Measurements from ENCODE around the gene PSMA5.
"Not testable (repeated sequence)": the region's sequence is repeated elsewhere in the genome, so short reads cannot be mapped to it uniquely, and the experiment has no call there.

PSMA5 gene

GRCh38 chr1:109426281-109427170 is at the start of gene PSMA5:
Gene PSMA5, minus strand, starts transcription at chr1:109426448. Its CDS starts 118 bp downstream, at chr1:109426330.
- peak; percentile 98 for DNase-seq (ENCODE audit: low spot score)

DNA sequence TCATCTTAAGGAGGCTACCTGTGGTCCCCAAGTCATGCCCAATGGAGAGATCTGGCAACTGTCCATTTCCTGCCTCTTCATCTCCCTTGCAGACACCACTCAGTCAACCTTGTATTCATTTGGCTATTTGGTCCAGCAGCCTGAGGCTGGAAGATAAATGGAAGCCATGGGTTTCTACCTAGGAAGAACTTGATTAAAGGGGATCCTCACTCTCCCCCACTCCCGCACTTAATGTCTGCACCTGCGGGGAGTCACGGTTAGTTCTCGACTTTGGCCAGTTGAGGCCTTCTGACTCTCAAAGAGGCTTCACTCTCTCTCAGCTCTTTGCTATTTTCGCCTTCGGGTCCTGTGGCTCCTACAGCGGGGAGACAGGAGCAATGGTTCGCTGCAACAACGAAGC is 49.0 kb upstream of the PSMA5 start:
- DNase-seq (ENCODE audit: low spot score): no peak

GRCh38 chr1:109474697-109475096 is 48.4 kb upstream of the PSMA5 start:
- no peak for DNase-seq (ENCODE audit: low spot score)

GRCh38 chr1:109473284-109474057 is 47.2 kb upstream of the PSMA5 start:
- not testable (repeated sequence) for DNase-seq (ENCODE audit: low spot score)

GRCh38 chr1:109472779-109473178 is 46.5 kb upstream of the PSMA5 start:
- DNase-seq (ENCODE audit: low spot score): no peak

- DNase-seq (ENCODE audit: low spot score): no peak
Measured at GRCh38 chr1:109470245-109470644, 44.0 kb upstream of the PSMA5 start.

DNA sequence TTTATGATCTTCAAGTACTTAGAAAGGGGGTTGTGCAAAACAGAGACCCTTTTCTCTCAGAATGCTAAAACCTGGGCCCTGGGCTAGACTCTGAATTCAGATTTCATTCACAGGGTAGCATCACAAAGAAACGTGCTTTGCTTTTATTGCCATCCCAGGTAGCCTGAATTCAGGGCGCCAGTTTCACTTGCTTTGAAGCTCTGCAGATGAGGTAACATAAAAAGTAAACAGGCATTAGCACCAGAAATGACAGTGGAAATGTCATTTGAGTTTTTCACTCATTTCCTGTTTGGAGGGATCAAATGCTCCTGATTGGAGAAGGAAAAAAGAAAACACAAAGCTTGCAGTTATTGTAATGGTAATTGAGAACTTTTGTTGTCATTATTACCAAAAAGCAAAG is 42.7 kb upstream of the PSMA5 start:
- DNase-seq (ENCODE audit: low spot score): no peak

DNA sequence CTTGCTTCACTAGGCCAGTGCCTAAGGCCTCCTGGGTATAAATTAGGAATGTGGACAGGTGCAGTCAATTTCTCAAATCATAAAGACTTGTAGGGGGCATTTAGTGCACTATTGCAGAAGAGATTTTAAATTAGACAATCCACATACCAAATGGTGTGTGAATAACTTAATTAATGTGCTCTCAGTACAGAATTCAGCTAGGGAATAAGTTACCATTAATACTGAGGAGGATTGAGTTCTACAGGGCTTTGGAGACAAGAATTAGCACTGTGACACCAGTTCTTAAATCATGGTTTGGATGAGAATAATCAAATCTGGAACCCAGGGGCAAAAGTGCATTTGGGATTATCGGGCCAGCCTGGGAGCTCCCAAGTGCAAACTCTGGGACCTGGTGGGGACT is 41.8 kb upstream of the PSMA5 start:
- DNase-seq (ENCODE audit: low spot score): no peak

DNA sequence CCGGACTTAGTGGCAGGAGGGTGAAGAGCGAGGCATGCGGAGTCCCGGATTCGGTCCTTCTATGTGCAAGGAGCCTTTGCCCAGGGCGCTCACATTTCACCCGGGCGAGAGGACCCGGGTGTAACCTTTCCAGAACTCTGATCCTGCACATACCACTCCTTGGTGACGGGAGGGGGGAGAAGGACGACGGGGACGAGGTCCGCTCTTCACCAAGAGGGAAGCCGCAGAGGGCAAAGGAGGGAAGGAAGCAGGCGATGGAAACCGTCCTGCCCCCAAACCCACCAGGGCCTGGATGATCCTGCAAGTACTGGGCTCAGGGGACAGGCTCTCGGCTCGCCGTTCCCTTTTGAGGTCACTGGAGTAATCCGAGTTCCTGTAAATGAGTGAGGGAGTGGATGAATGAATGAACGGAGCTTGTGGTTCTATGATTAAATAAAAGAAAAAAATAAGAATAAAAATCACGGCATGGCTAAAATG is 41.1 kb upstream of the PSMA5 start:
- DNase-seq (ENCODE audit: low spot score): no peak

DNA sequence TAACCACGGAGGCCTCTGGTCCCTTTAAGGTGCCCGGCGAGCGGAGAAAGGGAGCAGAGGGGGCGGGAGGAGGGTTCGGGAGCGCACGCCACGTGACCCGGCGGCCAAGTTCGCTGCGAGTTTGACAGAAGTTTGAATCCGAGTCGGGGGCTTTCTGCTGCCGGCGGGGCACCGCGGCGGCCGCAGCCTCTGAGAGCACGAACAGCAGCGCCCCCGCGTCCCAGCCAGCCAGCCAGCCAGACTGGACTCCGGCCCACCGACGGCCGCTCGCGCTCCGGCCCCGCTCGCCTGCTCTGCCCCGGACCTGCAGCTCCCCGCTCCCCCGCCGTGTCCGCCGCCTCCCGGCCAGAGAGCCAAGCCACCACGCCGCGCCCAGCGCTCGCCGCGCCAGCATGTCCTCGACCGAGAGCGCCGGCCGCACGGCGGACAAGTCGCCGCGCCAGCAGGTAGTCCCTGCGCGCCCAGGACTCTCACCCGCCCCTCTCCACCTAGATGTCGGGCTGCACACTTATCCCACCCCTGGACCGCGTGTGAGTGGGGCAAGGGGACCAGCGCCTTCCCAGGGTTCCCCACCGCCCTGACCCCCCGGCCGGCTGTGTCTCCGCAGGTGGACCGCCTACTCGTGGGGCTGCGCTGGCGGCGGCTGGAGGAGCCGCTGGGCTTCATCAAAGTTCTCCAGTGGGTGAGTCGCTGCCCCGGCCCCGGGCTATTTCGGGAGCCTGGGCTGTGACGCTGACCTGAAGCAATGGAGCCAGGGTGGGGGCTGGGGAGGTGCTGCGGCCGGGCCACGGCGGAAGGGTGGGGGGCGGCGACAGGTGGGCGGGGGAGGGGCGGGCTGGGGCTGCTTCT is 40.4 kb upstream of the PSMA5 start, which contains the start of gene SYPL2:
SYPL2 (plus strand) TSS at position 95 of the 849 bp plus-strand sequence; CDS start at position 393, 298 bp downstream.
- DNase-seq (ENCODE audit: low spot score): no peak

GRCh38 chr1:109466125-109466451 is 39.8 kb upstream of the PSMA5 start:
- no peak for DNase-seq (ENCODE audit: low spot score)

- DNase-seq (ENCODE audit: low spot score): no peak
Measured at GRCh38 chr1:109457819-109458218, 31.6 kb upstream of the PSMA5 start.

- DNase-seq (ENCODE audit: low spot score): no peak
Measured at GRCh38 chr1:109454497-109455133, 28.4 kb upstream of the PSMA5 start.

GRCh38 chr1:109447524-109447923 is 21.3 kb upstream of the PSMA5 start:
- DNase-seq (ENCODE audit: low spot score): no peak

GRCh38 chr1:109445949-109446695 is 19.9 kb upstream of the PSMA5 start:
- DNase-seq (ENCODE audit: low spot score): not testable (repeated sequence)

GRCh38 chr1:109444346-109444745 is 18.1 kb upstream of the PSMA5 start:
- no peak for DNase-seq (ENCODE audit: low spot score)

- no peak for DNase-seq (ENCODE audit: low spot score)
Measured at GRCh38 chr1:109443476-109443875, 17.2 kb upstream of the PSMA5 start.

DNA sequence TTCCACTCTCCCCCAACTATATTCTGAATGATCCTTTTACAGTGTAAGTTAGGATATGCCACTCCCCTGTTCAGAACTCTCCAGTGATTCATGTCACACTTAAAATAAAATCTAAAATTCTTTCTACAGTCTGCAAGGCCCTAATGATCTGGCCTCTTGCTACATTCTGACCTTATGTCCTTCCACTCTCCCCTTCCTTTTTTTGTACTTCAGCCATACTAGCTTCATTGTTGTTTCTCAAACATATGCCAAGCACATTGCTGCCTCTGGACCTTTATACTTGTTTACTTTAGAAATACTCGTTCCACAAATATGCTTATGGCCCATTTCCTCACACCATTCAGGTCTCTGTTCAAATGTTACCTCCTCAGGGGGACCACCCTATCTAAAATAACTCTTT is 14.8 kb upstream of the PSMA5 start:
- no peak for DNase-seq (ENCODE audit: low spot score)

DNA sequence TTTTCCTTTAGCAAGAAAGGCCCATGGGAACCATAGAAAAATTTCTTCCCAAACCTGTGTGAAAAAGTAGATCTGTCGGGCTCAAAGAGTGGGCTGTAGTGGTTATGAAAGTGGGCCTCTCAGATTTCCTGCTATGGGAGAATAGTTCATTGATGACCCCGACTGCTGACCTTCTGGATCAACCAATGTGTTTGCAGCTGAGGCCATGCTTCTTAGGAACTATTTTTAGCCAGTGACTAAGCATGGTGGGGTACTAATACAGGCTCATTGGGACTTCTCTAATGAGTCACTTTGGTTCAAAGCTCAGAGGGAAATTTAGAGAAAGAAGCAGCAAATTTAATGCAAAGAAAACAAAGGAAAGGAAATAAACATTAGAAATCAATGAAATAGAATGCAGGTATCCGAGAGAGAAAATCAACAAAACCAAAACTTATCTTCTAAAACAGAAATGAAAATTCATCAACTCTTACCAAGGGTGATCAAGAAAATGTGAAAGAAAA is 12.6 kb upstream of the PSMA5 start:
- DNase-seq (ENCODE audit: low spot score): no peak

- DNase-seq (ENCODE audit: low spot score): no peak
Measured at GRCh38 chr1:109434484-109434883, 8.2 kb upstream of the PSMA5 start.

DNA sequence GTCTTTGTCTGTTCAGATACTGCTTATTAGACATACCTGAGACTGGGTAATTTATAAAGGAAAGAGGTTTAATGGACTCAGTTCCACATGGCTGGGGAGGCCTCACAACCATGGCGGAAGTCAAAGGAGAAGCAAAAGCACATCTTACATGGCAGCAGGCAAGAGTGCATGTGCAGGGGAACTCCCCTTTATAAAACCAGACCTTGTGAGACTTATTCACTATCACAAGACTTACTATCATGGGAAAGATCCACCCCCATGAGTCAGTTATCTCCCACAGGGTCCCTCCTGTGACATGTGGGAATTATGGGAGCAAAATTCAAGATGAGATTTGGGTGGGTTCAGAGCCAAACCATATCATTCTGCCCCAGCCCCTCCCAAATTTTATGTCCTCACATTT is 7.1 kb upstream of the PSMA5 start:
- no peak for DNase-seq (ENCODE audit: low spot score)

All from hematopoietic multipotent progenitor cell treated with erythropoietin and hydrocortisone succinate and interleukin-3 and kit ligand, for 17 days (in vitro differentiated cells).